H1 (cell line): ENCODE data around the gene DIABLO.

Experiments
- BRCA1 ChIP-seq: IDR thresholded peaks from 2 replicates; pipeline ENCODE4 v1.6.1; 2012; ENCODE audit warnings: low read depth, low read length, improper control_type of control experiment
- EZH2 ChIP-seq: fragments of 200-600 bp; sonication (generic); IDR thresholded peaks from 2 replicates; pipeline ENCODE4 v1.7.1; 2012; ENCODE audit warnings: low read depth, mild to moderate bottlenecking, moderate library complexity, low read length, inconsistent platforms; ENCODE audit not compliant: severe bottlenecking
- JUN ChIP-seq: IDR thresholded peaks from 2 replicates; pipeline ENCODE4 v1.6.1; 2011; ENCODE audit warnings: low read depth, mild to moderate bottlenecking, improper control_type of control experiment, low read length
- JUND ChIP-seq: IDR thresholded peaks from 2 replicates; pipeline ENCODE4 v1.6.1; 2011; ENCODE audit warnings: mild to moderate bottlenecking, improper control_type of control experiment, low read length
- POLR2A ChIP-seq, 2 experiments: IDR thresholded peaks; 1 replicate in 1 of 2; 2 replicates in 1 of 2; pipeline ENCODE4 v1.6.1; 2011; ENCODE audit warnings: low read depth in 2 of 2, low read length in 2 of 2, mild to moderate bottlenecking in 2 of 2; ENCODE audit errors: control extremely low read depth in 1 of 2
- RAD21 ChIP-seq, 2 experiments: IDR thresholded peaks in 1 of 2; conservative IDR thresholded peaks in 1 of 2; 2 replicates each; pipeline ENCODE4 v1.6.1; 2011; ENCODE audit warnings: low read depth in 2 of 2, low read length in 2 of 2, improper control_type of control experiment in 1 of 2, inconsistent platforms in 1 of 2, mild to moderate bottlenecking in 1 of 2, moderate library complexity in 1 of 2
- RFX5 ChIP-seq: IDR thresholded peaks from 2 replicates; pipeline ENCODE4 v1.6.1; 2011; ENCODE audit warnings: low read depth, low read length, improper control_type of control experiment, borderline replicate concordance
- SUZ12 ChIP-seq: fragments of 200-600 bp; sonication (generic); IDR thresholded peaks from 2 replicates; pipeline ENCODE4 v1.6.1; 2012; ENCODE audit warnings: mild to moderate bottlenecking, inconsistent platforms, low read length, moderate library complexity, mixed read lengths
- TF ChIP-seq, protein P1 (sequence below), 3 experiments: IDR thresholded peaks; 1 replicate in 2 of 3; 2 replicates in 1 of 3; pipeline versions ENCODE4 v1.5.1 to v1.6.1; 2011; ENCODE audit warnings: low read length in 3 of 3, mild to moderate bottlenecking in 3 of 3, inconsistent platforms in 2 of 3, low read depth in 1 of 3, moderate library complexity in 1 of 3; ENCODE audit not compliant: insufficient read depth in 1 of 3; ENCODE audit errors: control extremely low read depth in 1 of 3

DNA sequence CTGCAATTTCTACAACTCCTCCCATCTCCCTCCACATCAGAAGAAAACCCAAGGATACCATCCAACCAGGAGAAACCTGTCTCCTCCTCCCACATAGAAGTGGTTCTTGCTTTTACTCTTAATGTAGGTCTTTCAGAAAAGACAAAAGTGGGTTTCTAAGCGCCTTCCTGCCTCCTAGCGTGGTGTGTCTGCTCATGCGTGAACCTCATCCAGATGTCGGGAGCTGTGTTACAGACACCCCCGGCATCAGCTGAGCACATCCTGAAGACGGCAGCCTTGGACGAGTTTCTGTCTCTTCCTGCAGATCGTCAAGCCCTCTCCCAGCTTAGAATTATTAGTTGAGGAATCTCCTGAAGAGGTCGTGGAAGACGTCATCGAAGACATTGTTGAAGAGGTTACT, 33.4 kb downstream of the DIABLO start:
- TF ChIP-seq RFX5 (no peak), SUZ12 (no peak), POLR2A (IDR thresholded peaks at IDR 0.05; ENCODE audit: control extremely low read depth in 1 of 2, low read depth in 2 of 2, low read length in 2 of 2) (no peak), EZH2 (no peak), RAD21 (IDR thresholded peaks at IDR 0.05 in 1 of 2, conservative IDR thresholded peaks at IDR 0.05 in 1 of 2; ENCODE audit: low read depth in 2 of 2, low read length in 2 of 2) (no peak), JUN (no peak), JUND (no peak), BRCA1 (no peak)
- TF ChIP-seq, protein P1, sequence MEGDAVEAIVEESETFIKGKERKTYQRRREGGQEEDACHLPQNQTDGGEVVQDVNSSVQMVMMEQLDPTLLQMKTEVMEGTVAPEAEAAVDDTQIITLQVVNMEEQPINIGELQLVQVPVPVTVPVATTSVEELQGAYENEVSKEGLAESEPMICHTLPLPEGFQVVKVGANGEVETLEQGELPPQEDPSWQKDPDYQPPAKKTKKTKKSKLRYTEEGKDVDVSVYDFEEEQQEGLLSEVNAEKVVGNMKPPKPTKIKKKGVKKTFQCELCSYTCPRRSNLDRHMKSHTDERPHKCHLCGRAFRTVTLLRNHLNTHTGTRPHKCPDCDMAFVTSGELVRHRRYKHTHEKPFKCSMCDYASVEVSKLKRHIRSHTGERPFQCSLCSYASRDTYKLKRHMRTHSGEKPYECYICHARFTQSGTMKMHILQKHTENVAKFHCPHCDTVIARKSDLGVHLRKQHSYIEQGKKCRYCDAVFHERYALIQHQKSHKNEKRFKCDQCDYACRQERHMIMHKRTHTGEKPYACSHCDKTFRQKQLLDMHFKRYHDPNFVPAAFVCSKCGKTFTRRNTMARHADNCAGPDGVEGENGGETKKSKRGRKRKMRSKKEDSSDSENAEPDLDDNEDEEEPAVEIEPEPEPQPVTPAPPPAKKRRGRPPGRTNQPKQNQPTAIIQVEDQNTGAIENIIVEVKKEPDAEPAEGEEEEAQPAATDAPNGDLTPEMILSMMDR (IDR thresholded peaks at IDR 0.05; ENCODE audit: control extremely low read depth in 1 of 3, insufficient read depth in 1 of 3, low read depth in 1 of 3, low read length in 3 of 3): no peak
